Trophoblast cell (in vitro differentiated cells and primary cell): Measurements from ENCODE around the gene RNF208.

Source experiments
- DNase-seq, 2 donors: peaks; one replicate each; pipeline ENCODE4 v3.0.0-alpha.2; 2016
- H2AFZ ChIP-seq: 2 replicates; pipeline ENCODE4 v1.6.1; 2013; ENCODE audit warnings: low read length, moderate library complexity, mild to moderate bottlenecking; ENCODE audit not compliant: insufficient read depth, poor library complexity
- H2AK5ac ChIP-seq: 2 replicates; pipeline ENCODE4 v1.6.1; 2013; ENCODE audit warnings: mild to moderate bottlenecking, low read length
- H2BK120ac ChIP-seq: 2 replicates; pipeline ENCODE4 v1.6.1; 2013; ENCODE audit warnings: low read length, mild to moderate bottlenecking, moderate library complexity; ENCODE audit not compliant: insufficient read depth, poor library complexity
- H2BK12ac ChIP-seq: 2 replicates; pipeline ENCODE4 v1.6.1; 2013; ENCODE audit warnings: mild to moderate bottlenecking, low read length, moderate library complexity
- H2BK5ac ChIP-seq: 2 replicates; pipeline ENCODE4 v1.6.1; 2013; ENCODE audit warnings: low read length, low read depth, moderate library complexity, mild to moderate bottlenecking; ENCODE audit not compliant: poor library complexity
- H3K14ac ChIP-seq: 2 replicates; pipeline ENCODE4 v1.6.1; 2013; ENCODE audit warnings: mild to moderate bottlenecking, low read length
- H3K18ac ChIP-seq: 2 replicates; pipeline ENCODE4 v1.6.1; 2013; ENCODE audit warnings: mild to moderate bottlenecking, low read length
- H3K23ac ChIP-seq: 2 replicates; pipeline ENCODE4 v1.6.1; 2013; ENCODE audit warnings: low read length
- H3K27ac ChIP-seq: 2 replicates; pipeline ENCODE4 v1.5.1; 2013; ENCODE audit warnings: low read depth, mild to moderate bottlenecking, inconsistent platforms, low read length, moderate library complexity
- H3K27me3 ChIP-seq: 2 replicates; pipeline ENCODE4 v1.6.1; 2013; ENCODE audit warnings: inconsistent platforms, mild to moderate bottlenecking, low read length, moderate library complexity; ENCODE audit not compliant: insufficient read depth
- H3K36me3 ChIP-seq, 2 experiments: 1 replicate in 1 of 2; 2 replicates in 1 of 2; pipeline ENCODE4 v1.6.1; 2013; ENCODE audit warnings: low read length in 2 of 2, mild to moderate bottlenecking in 2 of 2, moderate library complexity in 1 of 2; ENCODE audit not compliant: insufficient read depth in 2 of 2, control insufficient read depth in 1 of 2
- H3K4ac ChIP-seq: 2 replicates; pipeline ENCODE4 v1.6.1; 2013; ENCODE audit warnings: low read depth, mild to moderate bottlenecking, low read length, moderate library complexity
- H3K4me1 ChIP-seq, 2 experiments: 1 replicate in 1 of 2; 2 replicates in 1 of 2; pipeline ENCODE4 v1.6.1; 2013; ENCODE audit warnings: low read length in 2 of 2, mild to moderate bottlenecking in 2 of 2, moderate library complexity in 1 of 2; ENCODE audit not compliant: insufficient read depth in 2 of 2, control insufficient read depth in 1 of 2
- H3K4me2 ChIP-seq: 2 replicates; pipeline ENCODE4 v1.6.1; 2013; ENCODE audit warnings: inconsistent platforms, mild to moderate bottlenecking, low read length, moderate library complexity
- H3K4me3 ChIP-seq: 2 replicates; pipeline ENCODE4 v1.5.1; 2013; ENCODE audit warnings: mild to moderate bottlenecking, low read depth, low read length, inconsistent platforms
- H3K79me1 ChIP-seq: one replicate; pipeline ENCODE4 v1.6.1; 2013; ENCODE audit warnings: low read length
- H3K79me2 ChIP-seq: 2 replicates; pipeline ENCODE4 v1.6.1; 2013; ENCODE audit warnings: low read length, mild to moderate bottlenecking; ENCODE audit not compliant: control insufficient read depth, insufficient read depth, poor library complexity
- H3K9ac ChIP-seq: 2 replicates; pipeline ENCODE4 v1.6.1; 2013; ENCODE audit warnings: mild to moderate bottlenecking, low read length
- H3K9me3 ChIP-seq: 2 replicates; pipeline ENCODE4 v1.6.1; 2013; ENCODE audit warnings: low read depth, mild to moderate bottlenecking, control low read depth, inconsistent platforms, low read length; ENCODE audit not compliant: insufficient read depth
- H4K12ac ChIP-seq: 2 replicates; pipeline ENCODE4 v1.6.1; 2013; ENCODE audit warnings: low read depth, mild to moderate bottlenecking, low read length, moderate library complexity
- H4K8ac ChIP-seq: 2 replicates; pipeline ENCODE4 v1.6.1; 2013; ENCODE audit warnings: low read depth, mild to moderate bottlenecking, low read length, moderate library complexity
- H4K91ac ChIP-seq: one replicate; pipeline ENCODE4 v1.6.1; 2013; ENCODE audit warnings: low read depth, mild to moderate bottlenecking, low read length, moderate library complexity
- WGBS: extraction: QIAGEN DNeasy Blood & Tissue Kit; methylation state at CpG from one replicate; pipeline ENCODE4 v1.1.7; 2013; ENCODE audit warnings: missing lambda C conversion rate; ENCODE audit not compliant: insufficient read length, insufficient coverage; ENCODE audit errors: extremely low coverage; 5-methylcytosine and 5-hydroxymethylcytosine counted together

Gene RNF208

DNA sequence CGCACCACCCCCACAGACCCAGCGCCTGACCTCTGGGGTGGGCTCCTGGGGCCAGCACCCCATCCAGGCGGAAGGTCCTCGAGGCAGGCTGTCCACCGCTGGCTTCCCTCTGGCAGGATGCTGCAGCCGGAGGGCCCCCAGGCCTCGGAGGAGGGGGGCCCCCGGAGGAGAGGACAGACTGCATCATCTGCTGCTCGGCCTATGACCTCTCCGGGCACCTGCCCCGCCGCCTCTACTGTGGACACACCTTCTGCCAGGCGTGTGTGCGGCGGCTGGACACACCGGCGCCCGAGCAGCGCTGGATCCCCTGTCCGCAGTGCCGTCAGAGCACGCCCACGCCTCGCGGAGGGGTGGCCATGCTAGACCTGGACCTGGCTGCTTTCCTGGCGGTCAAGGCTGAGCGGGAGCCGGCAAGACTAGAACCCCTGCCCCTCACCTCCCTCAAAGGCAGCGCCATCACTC, 6.5 kb upstream of the RNF208 start:
- Histone ChIP-seq H2AK5ac (no peak overlapping the region), H3K4me3 (no peak overlapping the region), H4K91ac (no peak overlapping the region), H3K4me1 (peaks cover 13 to 20% of the 10 kb centered on the region in 2 experiments), H4K12ac (no peak overlapping the region), H3K79me1 (peaks cover 3% of the 10 kb centered on the region), H3K79me2 (peaks cover 2% of the 10 kb centered on the region), H2BK12ac (no peak overlapping the region), H2BK5ac (no peak overlapping the region), H3K4ac (no peak overlapping the region), H3K27ac (no peak overlapping the region), H4K8ac (no peak overlapping the region), H3K9ac (no peak overlapping the region), H3K14ac (no peak overlapping the region), H3K36me3 (no peaks in the 10 kb centered on the region), H3K18ac (no peak overlapping the region), H2AFZ (no peak overlapping the region), H3K9me3 (peaks cover 3% of the 10 kb centered on the region), H2BK120ac (no peak overlapping the region), H3K4me2 (no peak overlapping the region), H3K23ac (no peak overlapping the region), H3K27me3 (no peaks in the 10 kb centered on the region)
- WGBS, result no CpG with 5 or more reads among the region's 29 CpGs
- DNase-seq, result no peak

DNA sequence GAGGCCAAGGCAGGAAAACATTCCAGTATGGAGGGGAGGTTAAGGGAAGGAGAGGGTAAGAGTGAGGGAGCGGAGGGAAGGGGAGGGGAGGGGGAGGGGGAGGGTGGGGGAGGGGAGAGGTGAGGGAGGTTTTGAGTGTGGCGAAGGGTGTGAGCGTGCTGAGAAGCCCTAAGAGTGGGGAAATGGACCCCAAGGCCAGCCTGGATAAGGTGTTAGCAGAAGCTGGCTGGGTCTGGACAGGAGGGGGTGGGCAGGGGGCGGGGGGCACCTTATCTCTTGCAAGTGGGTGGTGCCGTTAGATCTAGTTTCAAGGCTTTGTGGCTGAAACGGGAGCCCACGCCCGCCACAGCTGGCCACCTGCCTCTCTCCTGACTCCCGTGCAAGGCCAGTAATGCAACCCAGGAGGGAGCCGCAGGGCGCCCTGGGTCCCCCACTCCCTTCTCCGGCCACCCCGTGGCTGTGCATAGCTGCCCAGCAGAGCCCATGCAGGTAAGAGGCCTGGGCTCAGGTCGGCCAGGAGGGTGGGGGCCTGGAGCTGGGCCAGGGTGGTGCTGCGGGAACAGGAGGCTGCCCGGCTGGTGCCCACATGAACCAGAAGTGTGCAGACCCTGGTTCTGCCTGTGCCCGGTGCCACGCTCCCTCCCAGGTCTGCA, 5.9 kb upstream of the RNF208 start:
- no peak overlapping the region for H2AFZ ChIP-seq
- peaks cover 2% of the 10 kb centered on the region for H3K79me2 ChIP-seq
- peaks cover 3% of the 10 kb centered on the region for H3K79me1 ChIP-seq
- H3K4me2 ChIP-seq, result no peak overlapping the region
- peaks cover 13 to 21% of the 10 kb centered on the region in 2 experiments for H3K4me1 ChIP-seq
- H3K27me3 ChIP-seq, result no peaks in the 10 kb centered on the region
- no peak overlapping the region for H2BK12ac ChIP-seq
- DNase-seq, result no peak
- H4K91ac ChIP-seq, result no peak overlapping the region
- H3K4ac ChIP-seq, result no peak overlapping the region
- no peak overlapping the region for H2BK5ac ChIP-seq
- no peak overlapping the region for H2BK120ac ChIP-seq
- no peak overlapping the region for H3K14ac ChIP-seq
- no peak overlapping the region for H3K23ac ChIP-seq
- no peak overlapping the region for H3K9ac ChIP-seq
- no peak overlapping the region for H2AK5ac ChIP-seq
- no peak overlapping the region for H3K27ac ChIP-seq
- H3K36me3 ChIP-seq, result no peaks in the 10 kb centered on the region
- H3K9me3 ChIP-seq, result peaks cover 3% of the 10 kb centered on the region
- no CpG with 5 or more reads among the region's 18 CpGs for WGBS
- no peak overlapping the region for H3K4me3 ChIP-seq
- H4K12ac ChIP-seq, result no peak overlapping the region
- H3K18ac ChIP-seq, result no peak overlapping the region
- H4K8ac ChIP-seq, result no peak overlapping the region

DNA sequence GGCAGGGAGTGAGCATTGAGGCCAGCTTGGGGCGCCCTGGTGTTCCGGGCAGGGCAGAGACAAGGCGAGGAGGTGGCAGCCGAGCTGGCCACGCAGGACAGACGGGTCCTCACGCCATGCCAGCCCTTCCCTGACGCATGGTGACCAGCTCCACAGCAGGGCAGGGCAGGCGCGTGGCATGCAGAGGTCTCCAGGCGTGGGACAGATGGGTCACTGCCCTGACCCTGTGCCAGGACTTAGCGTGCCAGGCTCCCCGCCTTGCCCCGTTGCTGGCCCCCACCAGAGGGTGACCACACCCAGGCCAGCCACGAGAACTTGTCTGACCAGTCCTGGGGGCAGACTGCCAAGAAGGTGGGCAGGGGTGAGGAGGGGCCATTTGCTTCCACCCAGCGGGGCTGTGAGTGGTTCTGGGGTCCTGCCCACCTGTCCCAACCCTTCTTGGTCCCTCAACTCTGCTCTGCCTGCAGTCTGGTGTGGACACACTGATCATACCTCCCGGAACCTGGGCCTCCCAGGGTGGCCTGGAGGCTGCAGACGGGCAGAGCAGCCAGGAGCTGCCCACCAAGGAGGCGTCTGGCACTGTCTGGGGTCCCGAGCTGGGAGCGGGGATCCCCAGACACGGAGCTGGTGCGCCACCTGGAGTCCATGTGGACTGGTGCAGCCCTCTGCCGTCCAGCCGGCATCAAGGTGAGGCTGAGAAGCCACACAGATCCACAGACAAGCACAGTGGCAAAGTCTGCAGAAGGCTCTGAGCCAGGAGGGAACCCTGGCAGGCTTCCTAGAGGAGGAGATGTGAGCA, 5.2 kb upstream of the RNF208 start, which contains the start of gene RNF224:
TSS of gene RNF224 (plus strand) at position 449 of the 799 bp plus-strand sequence. CDS start 834 bp downstream, outside the sequence.
- no CpG with 5 or more reads among the region's 25 CpGs for WGBS
- Histone ChIP-seq H3K27me3 (no peaks in the 10 kb centered on the region), H3K9me3 (peaks cover 3% of the 10 kb centered on the region), H3K4me2 (no peak within 1 kb of the TSS), H4K8ac (no peak within 1 kb of the TSS), H3K18ac (no peak within 1 kb of the TSS), H3K23ac (no peak within 1 kb of the TSS), H3K4me1 (peaks cover 18 to 27% of the 10 kb centered on the region in 2 experiments), H3K14ac (no peak within 1 kb of the TSS), H2BK12ac (no peak within 1 kb of the TSS), H3K79me2 (peaks cover 2% of the 10 kb centered on the region), H4K91ac (no peak within 1 kb of the TSS), H2BK120ac (no peak within 1 kb of the TSS), H3K9ac (peak within 1 kb of the TSS; percentile 28), H4K12ac (no peak within 1 kb of the TSS), H2BK5ac (no peak within 1 kb of the TSS), H3K79me1 (peaks cover 6% of the 10 kb centered on the region), H3K4ac (no peak within 1 kb of the TSS), H3K4me3 (no peak within 1 kb of the TSS), H2AK5ac (peak within 1 kb of the TSS; percentile 44), H3K36me3 (no peaks in the 10 kb centered on the region), H2AFZ (no peak within 1 kb of the TSS), H3K27ac (no peak within 1 kb of the TSS)
- peak; percentile 77 to 87 for DNase-seq

DNA sequence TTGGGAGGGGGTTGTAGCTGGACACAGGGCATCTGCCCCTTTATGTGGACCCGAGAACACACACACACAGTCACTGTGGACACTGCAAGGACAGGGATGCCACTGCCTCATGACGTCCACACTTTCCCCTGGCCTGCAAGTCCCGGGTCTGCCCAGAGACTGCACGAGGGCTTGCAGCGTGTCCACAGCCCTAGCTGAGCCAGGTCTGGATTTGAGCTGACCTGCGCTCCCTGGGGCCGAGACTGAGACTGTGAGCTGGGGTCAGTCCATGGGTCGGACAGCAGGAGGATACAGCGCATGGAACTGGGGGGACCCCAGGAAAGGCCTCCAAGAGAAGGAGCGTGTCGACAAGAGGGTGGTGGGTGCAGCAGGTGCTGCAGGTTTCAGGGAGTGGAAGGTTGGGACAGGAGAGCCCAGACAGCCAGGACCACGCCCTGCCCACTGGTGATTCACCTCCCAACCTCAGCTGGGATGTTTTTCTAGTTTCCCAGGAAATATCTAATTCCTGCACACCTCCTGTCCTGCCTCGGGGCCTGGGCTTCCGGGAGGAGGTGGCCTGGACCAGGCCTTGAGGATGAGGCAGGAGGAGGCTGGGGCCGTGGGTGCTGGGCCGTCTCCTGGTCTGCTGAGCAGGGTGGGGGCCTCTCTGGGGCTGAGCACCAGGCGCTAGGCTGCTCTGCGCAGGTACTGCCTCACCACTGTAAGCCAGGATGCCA, 4.5 kb upstream of the RNF208 start:
- Histone ChIP-seq H2BK120ac (no peak overlapping the region), H3K9me3 (peaks cover 3% of the 10 kb centered on the region), H4K8ac (no peak overlapping the region), H2AK5ac (no peak overlapping the region), H3K79me2 (peaks cover 2% of the 10 kb centered on the region), H3K4ac (no peak overlapping the region), H2BK12ac (no peak overlapping the region), H4K91ac (no peak overlapping the region), H3K18ac (no peak overlapping the region), H3K27ac (no peak overlapping the region), H2BK5ac (no peak overlapping the region), H3K36me3 (no peaks in the 10 kb centered on the region), H3K4me3 (no peak overlapping the region), H2AFZ (no peak overlapping the region), H3K14ac (no peak overlapping the region), H3K79me1 (peaks cover 7% of the 10 kb centered on the region), H4K12ac (no peak overlapping the region), H3K4me1 (peaks cover 19 to 29% of the 10 kb centered on the region in 2 experiments), H3K27me3 (no peaks in the 10 kb centered on the region), H3K9ac (no peak overlapping the region), H3K23ac (no peak overlapping the region), H3K4me2 (no peak overlapping the region)
- peak; percentile 96 for DNase-seq
- WGBS, result no CpG with 5 or more reads among the region's 18 CpGs
